DMS79 treated with DMSO at 0.1 percent for 48 hours (cell line): ENCODE results near the gene CCDC185.

Experiments used
- DNase-seq: peaks from one replicate; lab custom pipeline; 2025; lab: John Stamatoyannopoulos, UW

The CCDC185 gene

DNA sequence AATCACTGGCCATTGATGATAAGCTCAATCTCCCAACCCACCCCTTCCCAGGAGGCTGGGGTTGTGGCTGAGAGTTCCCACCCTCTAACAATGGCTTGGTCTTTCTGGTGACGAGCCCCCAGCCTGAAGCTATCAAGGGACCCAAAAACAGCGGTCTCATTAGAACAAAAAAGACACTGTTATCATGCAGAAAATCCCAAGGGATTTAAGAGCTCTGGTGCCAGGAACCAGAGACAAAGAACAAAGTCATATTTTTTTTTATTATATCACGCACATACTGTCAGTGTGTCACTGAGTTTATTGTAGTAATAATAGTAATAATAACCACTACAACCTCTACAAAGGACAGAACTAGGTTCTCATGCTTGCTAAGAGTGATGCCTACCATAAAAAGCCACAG lies 43.9 kb downstream of the CCDC185 start:
- no peak for DNase-seq

DNA sequence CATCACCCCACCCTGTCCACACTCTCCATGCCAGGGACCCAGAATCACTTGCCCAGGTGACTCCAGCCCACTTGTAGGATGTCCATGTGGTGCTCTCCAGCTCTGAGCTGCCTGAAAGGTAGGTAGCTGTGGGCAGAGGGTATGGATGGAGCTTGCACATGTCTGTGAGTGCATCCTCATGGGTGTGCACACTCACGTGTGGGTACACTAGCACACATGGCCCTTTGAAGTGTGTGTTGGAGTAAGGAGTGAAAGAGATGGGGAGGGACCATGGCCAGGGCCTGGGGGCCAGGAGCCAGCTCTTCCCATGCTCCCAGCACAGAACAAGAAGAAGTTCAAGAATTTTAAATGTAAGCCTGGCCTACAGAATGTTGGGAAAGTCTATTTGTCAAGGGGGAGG lies 50.2 kb downstream of the CCDC185 start:
- DNase-seq: no peak

DNA sequence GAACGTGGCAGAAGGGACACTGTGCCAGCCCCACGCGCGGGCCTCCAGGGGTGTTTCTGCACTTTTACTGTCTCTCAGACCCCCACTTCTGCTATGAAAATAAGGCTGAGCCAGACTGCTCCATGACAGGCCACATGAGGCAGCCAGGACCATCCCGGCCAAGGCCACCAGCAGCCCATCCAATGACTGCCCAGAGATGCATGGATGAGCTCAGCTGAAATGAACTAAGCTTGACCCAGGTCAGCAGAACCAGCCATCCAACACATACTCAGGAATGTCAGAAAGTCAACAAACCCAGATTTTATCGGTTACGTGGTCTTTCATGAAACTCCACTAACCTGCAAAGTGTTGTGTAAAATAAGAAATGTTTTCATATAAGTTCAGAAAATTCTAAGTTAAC lies 51.2 kb downstream of the CCDC185 start:
- no peak for DNase-seq
